Stimulated activated naive CD8-positive, alpha-beta T cell treated with anti-CD3 and anti-CD28 coated beads, Interleukin-15, amount 100 ng/mL, for 72 hours (primary cell): Measurements from ENCODE around the gene CD101.

Experiments used
- ATAC-seq: fragments of 150-1000 bp; cut with Tn5 transposase; 2 replicates; pipeline ENCODE4 v1.10.0; 2021; ENCODE audit warnings: mild to moderate bottlenecking, moderate library complexity
- DNase-seq, 2 donors: peaks; one replicate each; pipeline ENCODE4 v3.0.0; 2021 to 2022
- H3K27ac Mint-ChIP-seq, 2 donors: one replicate each; pipeline ENCODE4 v1.8.0; 2022; ENCODE audit warnings: mild to moderate bottlenecking in 2 of 2, mixed read lengths in 2 of 2, moderate library complexity in 2 of 2
- H3K27me3 Mint-ChIP-seq: one replicate; pipeline ENCODE4 v1.8.0; 2022; ENCODE audit warnings: mixed read lengths
- H3K4me1 Mint-ChIP-seq: one replicate; pipeline ENCODE4 v1.8.0; 2022; ENCODE audit warnings: mild to moderate bottlenecking, mixed read lengths
- H3K4me3 Mint-ChIP-seq, 2 donors: one replicate each; pipeline ENCODE4 v1.8.0; 2022; ENCODE audit warnings: mild to moderate bottlenecking in 2 of 2, mixed read lengths in 2 of 2, moderate library complexity in 1 of 2
- H3K9me3 Mint-ChIP-seq, 2 donors: one replicate each; pipeline ENCODE4 v1.8.0; 2022; ENCODE audit warnings: mixed read lengths in 2 of 2

Gene CD101

DNA sequence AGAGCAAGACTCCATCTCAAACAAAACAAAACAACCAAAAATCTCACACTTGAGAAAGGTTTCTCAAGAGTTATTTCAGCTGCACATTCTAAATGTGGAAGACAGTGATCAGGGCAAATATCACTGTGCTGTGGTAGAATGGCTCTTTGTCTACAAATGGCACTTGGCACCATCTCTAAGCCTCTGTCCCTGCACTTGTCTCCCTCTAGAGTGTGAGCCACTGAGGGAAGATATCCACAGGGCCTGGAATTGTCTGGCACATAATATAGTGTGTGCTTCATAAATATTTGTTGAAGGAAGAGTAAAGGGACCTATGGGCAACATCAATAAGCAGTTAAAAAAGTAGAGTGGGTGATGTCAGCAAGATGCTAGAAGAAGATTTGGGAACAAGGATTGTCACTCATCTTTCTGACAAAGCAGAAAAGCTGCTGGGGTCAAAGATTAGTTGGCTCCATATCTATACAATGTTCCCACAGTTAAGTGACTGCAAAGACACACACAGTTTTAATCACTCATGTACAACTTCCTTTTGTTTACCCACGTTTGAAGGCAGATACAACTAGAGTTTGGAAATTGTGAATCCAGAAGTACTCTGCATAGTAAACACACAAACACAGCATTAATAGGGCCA is 19.1 kb downstream of the CD101 start:
- H3K4me1 Mint-ChIP-seq, result peaks cover 25% of the 10 kb centered on the region
- peak overlapping the region in 1 of 2 donors; percentile 23 for H3K27ac Mint-ChIP-seq
- ATAC-seq (no peak), DNase-seq (no peak)
- no peak overlapping the region for H3K4me3 Mint-ChIP-seq
- peaks cover 0 to 5% of the 10 kb centered on the region in 2 donors for H3K9me3 Mint-ChIP-seq
- no peaks in the 10 kb centered on the region for H3K27me3 Mint-ChIP-seq

- ATAC-seq (no peak), DNase-seq (no peak)
- H3K4me1 Mint-ChIP-seq, result peaks cover 15% of the 10 kb centered on the region
- no peak overlapping the region for H3K4me3 Mint-ChIP-seq
- H3K27ac Mint-ChIP-seq, result no peak overlapping the region
- peaks cover 0 to 5% of the 10 kb centered on the region in 2 donors for H3K9me3 Mint-ChIP-seq
- no peaks in the 10 kb centered on the region for H3K27me3 Mint-ChIP-seq
Observed at GRCh38 chr1:117022114-117022513, 20.6 kb downstream of the CD101 start.

- Mint-ChIP-seq H3K27ac (no peak overlapping the region), H3K9me3 (no peaks in the 10 kb centered on the region), H3K27me3 (no peaks in the 10 kb centered on the region), H3K4me1 (peaks cover 7% of the 10 kb centered on the region), H3K4me3 (no peak overlapping the region)
- no peak for ATAC-seq
- no peak for DNase-seq
Observed at GRCh38 chr1:117025568-117025967, 24.0 kb downstream of the CD101 start.

DNA sequence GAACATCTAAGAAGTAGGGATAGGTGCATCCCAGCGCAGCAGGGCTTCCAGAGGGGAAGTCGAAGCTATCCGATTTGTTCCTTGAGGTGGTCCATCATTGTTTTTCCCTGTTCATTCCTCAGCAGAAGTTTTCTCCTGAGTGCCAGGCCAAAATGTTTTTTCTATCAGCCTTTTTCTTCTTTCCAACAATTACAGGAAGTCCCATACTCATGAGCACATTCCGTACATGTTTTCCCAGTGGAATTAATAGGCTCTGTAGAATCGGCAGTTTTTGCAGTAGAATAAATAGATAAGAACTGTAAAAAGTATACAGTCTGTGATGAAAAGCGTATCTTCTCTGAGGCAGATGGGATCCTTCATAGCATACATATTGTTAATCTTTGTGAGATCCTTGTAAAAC is 24.8 kb downstream of the CD101 start:
- Mint-ChIP-seq H3K4me1 (peaks cover 7% of the 10 kb centered on the region), H3K27me3 (no peaks in the 10 kb centered on the region), H3K27ac (no peak overlapping the region), H3K9me3 (no peaks in the 10 kb centered on the region), H3K4me3 (no peak overlapping the region)
- DNase-seq (no peak), ATAC-seq (no peak)

DNA sequence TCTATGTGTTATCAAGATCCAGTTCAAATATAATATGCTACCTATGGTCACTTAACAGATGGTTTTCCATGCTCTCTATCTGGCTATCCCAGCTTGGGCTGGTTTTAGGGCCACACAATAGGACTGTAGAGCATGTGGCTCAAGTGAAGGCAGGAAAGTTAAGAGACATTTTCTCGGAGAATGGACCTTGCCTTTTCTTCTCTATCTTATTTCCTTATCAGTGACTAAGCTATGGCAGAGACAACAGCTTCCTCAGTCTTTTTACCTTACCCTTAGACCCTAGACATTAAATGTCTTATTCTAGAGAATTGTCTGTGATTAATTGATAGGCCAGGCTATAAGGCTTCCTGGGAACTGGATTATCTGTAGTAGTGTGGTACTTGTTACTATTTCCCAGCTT is 28.1 kb downstream of the CD101 start:
- Mint-ChIP-seq H3K9me3 (no peaks in the 10 kb centered on the region), H3K4me3 (no peak overlapping the region), H3K27me3 (no peaks in the 10 kb centered on the region), H3K27ac (no peak overlapping the region), H3K4me1 (peaks cover 22% of the 10 kb centered on the region)
- no peak for DNase-seq
- ATAC-seq, result no peak

GRCh38 chr1:117030271-117030877 is 28.8 kb downstream of the CD101 start:
- Mint-ChIP-seq H3K4me3 (no peak overlapping the region), H3K4me1 (peaks cover 22% of the 10 kb centered on the region), H3K9me3 (no peaks in the 10 kb centered on the region), H3K27ac (no peak overlapping the region), H3K27me3 (no peaks in the 10 kb centered on the region)
- DNase-seq, result no peak
- ATAC-seq, result no peak

DNA sequence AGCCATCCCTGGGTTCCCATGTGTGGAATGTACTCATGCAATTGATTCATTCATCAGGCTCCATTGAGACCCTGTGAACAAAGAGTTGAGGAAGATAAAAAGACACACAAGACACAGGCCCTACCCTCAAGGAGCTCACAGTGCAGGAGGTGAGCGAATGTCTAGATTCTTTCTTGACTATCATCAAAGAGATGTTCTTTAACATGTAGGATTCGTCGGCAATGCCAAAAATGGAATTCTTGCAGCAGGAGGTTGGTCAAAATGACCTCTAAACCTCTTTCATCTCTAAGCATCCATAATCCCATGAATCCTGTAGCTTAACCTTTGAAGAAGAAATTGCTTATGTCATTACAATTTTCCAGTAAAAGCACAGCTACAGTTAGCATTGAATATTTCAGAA is 30.7 kb downstream of the CD101 start:
- ATAC-seq (no peak), DNase-seq (no peak)
- H3K27ac Mint-ChIP-seq, result no peak overlapping the region
- H3K27me3 Mint-ChIP-seq, result no peaks in the 10 kb centered on the region
- no peak overlapping the region for H3K4me3 Mint-ChIP-seq
- H3K9me3 Mint-ChIP-seq, result no peaks in the 10 kb centered on the region
- peaks cover 22% of the 10 kb centered on the region for H3K4me1 Mint-ChIP-seq

GRCh38 chr1:117032681-117033539 is 31.4 kb downstream of the CD101 start:
- peaks cover 22% of the 10 kb centered on the region for H3K4me1 Mint-ChIP-seq
- no peaks in the 10 kb centered on the region for H3K27me3 Mint-ChIP-seq
- DNase-seq (no peak), ATAC-seq (no peak)
- no peak overlapping the region for H3K27ac Mint-ChIP-seq
- no peaks in the 10 kb centered on the region for H3K9me3 Mint-ChIP-seq
- no peak overlapping the region for H3K4me3 Mint-ChIP-seq

DNA sequence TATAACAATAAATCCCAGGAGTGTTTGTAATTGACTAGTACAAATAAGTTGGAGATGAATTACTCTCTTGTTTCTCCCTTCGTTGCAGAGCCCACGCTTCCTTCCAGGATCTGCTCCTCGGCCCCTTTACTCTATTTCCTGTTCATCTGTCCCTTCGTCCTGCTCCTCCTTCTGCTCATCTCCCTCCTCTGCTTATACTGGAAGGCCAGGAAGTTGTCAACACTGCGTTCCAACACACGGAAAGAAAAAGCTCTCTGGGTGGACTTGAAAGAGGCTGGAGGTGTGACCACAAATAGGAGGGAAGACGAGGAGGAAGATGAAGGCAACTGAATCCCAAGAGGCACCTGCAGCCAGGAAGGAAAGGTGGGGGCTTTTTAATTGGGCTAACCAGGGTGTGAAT is 32.2 kb downstream of the CD101 start:
- Mint-ChIP-seq H3K9me3 (no peaks in the 10 kb centered on the region), H3K4me3 (no peak overlapping the region), H3K4me1 (peaks cover 22% of the 10 kb centered on the region), H3K27ac (peak overlapping the region in 1 of 2 donors; percentile 38), H3K27me3 (no peaks in the 10 kb centered on the region)
- no peak for DNase-seq
- ATAC-seq, result no peak

- Mint-ChIP-seq H3K27me3 (no peaks in the 10 kb centered on the region), H3K4me3 (no peak overlapping the region), H3K4me1 (peaks cover 22% of the 10 kb centered on the region), H3K9me3 (no peaks in the 10 kb centered on the region), H3K27ac (no peak overlapping the region)
- no peak for ATAC-seq
- no peak for DNase-seq
Observed at GRCh38 chr1:117034791-117035290, 33.3 kb downstream of the CD101 start.

GRCh38 chr1:117036018-117036461 is 34.5 kb downstream of the CD101 start:
- Mint-ChIP-seq H3K4me3 (no peak overlapping the region), H3K27ac (no peak overlapping the region), H3K27me3 (no peaks in the 10 kb centered on the region), H3K9me3 (no peaks in the 10 kb centered on the region), H3K4me1 (peaks cover 15% of the 10 kb centered on the region)
- no peak for DNase-seq
- no peak for ATAC-seq

DNA sequence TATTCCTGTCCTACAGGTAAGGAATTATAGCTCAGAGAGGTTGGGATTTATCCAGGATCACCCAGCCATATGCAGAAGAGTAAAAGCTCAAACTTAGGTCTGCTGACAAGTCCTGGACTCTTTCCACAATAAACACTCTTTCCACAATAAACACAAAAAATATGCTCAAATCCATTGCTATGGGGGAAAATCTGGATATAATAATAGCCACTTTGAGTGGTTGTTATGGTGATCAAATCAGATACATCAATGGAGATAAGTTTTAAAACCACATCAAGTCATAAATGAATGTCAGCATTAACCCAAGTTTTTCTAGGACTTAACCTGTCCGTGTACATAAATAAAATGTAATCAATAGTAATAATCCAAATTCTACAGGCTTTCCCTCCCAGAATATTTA is 36.2 kb downstream of the CD101 start:
- DNase-seq (no peak), ATAC-seq (no peak)
- H3K9me3 Mint-ChIP-seq, result no peaks in the 10 kb centered on the region
- H3K4me1 Mint-ChIP-seq, result peaks cover 12% of the 10 kb centered on the region
- H3K27me3 Mint-ChIP-seq, result no peaks in the 10 kb centered on the region
- no peak overlapping the region for H3K27ac Mint-ChIP-seq
- no peak overlapping the region for H3K4me3 Mint-ChIP-seq

- no peaks in the 10 kb centered on the region for H3K9me3 Mint-ChIP-seq
- H3K4me1 Mint-ChIP-seq, result peaks cover 8% of the 10 kb centered on the region
- ATAC-seq (no peak), DNase-seq (no peak)
- no peaks in the 10 kb centered on the region for H3K27me3 Mint-ChIP-seq
- no peak overlapping the region for H3K4me3 Mint-ChIP-seq
- no peak overlapping the region for H3K27ac Mint-ChIP-seq
Observed at GRCh38 chr1:117038236-117038635, 36.7 kb downstream of the CD101 start.

- no peaks in the 10 kb centered on the region for H3K27me3 Mint-ChIP-seq
- no peak overlapping the region for H3K27ac Mint-ChIP-seq
- H3K4me3 Mint-ChIP-seq, result no peak overlapping the region
- H3K4me1 Mint-ChIP-seq, result peaks cover 11% of the 10 kb centered on the region
- H3K9me3 Mint-ChIP-seq, result no peaks in the 10 kb centered on the region
- no peak for DNase-seq
- no peak for ATAC-seq
Observed at GRCh38 chr1:117044217-117044616, 42.7 kb downstream of the CD101 start.

GRCh38 chr1:117045644-117046043 is 44.1 kb downstream of the CD101 start:
- Mint-ChIP-seq H3K4me3 (no peak overlapping the region), H3K27ac (no peak overlapping the region), H3K27me3 (no peaks in the 10 kb centered on the region), H3K9me3 (no peaks in the 10 kb centered on the region), H3K4me1 (peaks cover 26% of the 10 kb centered on the region)
- DNase-seq (no peak), ATAC-seq (no peak)

- H3K4me1 Mint-ChIP-seq, result peaks cover 37% of the 10 kb centered on the region
- no peak overlapping the region for H3K4me3 Mint-ChIP-seq
- no peaks in the 10 kb centered on the region for H3K27me3 Mint-ChIP-seq
- ATAC-seq, result no peak
- H3K27ac Mint-ChIP-seq, result no peak overlapping the region
- no peak for DNase-seq
- H3K9me3 Mint-ChIP-seq, result no peaks in the 10 kb centered on the region
Observed at GRCh38 chr1:117046781-117047180, 45.2 kb downstream of the CD101 start.
